Stimulated activated naive CD4-positive, alpha-beta T cell (primary cell): Measurements from ENCODE around the gene FPR1.

Source experiments
- DNase-seq, 6 experiments: peaks; one replicate each; lab custom pipeline; 2025; lab: John Stamatoyannopoulos, UW

Gene FPR1

DNA sequence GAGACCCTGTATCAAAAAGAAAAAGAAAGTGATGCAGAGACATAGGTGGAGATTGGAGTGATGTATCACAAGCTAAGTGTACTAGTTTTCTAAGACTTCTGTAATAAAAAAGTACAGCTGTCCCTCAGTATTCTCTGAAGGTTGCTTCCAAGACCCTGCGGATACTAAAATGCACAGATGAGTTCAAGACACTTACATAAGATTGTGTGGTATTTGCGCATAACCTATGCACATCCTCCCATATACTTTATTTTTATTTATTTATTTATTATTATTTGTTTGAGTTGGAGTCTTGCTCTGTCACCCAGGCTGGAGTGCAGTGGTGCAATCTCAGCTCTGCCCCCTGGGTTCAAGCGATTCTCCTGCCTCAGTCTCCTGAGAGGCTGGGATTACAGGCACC lies 14.3 kb downstream of the FPR1 start:
- no peak for DNase-seq

DNA sequence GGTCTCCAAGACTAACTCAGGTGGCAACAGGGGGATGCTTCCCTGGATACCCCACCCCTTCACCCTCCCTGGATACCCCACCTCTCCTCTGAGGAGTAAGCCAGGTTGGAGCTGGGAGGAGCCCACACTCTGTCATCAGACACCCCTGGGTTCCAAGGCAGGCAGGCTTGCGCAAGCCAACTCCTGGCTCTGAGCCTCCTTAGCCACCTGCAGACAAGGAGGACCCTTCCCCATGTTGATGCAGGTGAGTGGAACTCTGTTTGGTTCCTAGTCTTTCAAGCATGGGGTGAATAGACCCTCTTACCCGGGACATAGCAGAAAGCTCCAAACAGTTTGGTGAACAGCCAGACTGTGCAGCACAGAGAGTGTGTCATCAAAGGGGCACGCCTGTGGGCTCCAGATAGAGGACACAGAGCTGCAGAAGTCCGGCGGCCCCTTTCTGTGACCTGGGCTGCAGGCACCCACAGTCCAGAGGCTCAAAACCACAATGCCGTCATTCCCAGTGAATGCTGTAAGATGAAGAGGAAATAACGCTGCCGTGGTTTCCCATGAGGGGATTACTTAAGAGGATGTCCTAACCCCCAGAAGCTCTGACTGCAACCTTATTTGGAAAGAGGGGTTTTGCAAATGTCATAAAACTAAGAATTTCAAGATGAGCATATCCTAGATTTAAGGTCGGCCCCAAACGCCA lies 15.8 kb downstream of the FPR1 start:
- DNase-seq = no peak

- no peak for DNase-seq
Observed at GRCh38 chr19:51733742-51734522, 17.7 kb downstream of the FPR1 start.

- DNase-seq = no peak
Observed at GRCh38 chr19:51729781-51730180, 21.9 kb downstream of the FPR1 start.

GRCh38 chr19:51727349-51727880 lies 24.3 kb downstream of the FPR1 start:
- no peak for DNase-seq

- DNase-seq = no peak
Observed at GRCh38 chr19:51726049-51726448, 25.6 kb downstream of the FPR1 start.

DNA sequence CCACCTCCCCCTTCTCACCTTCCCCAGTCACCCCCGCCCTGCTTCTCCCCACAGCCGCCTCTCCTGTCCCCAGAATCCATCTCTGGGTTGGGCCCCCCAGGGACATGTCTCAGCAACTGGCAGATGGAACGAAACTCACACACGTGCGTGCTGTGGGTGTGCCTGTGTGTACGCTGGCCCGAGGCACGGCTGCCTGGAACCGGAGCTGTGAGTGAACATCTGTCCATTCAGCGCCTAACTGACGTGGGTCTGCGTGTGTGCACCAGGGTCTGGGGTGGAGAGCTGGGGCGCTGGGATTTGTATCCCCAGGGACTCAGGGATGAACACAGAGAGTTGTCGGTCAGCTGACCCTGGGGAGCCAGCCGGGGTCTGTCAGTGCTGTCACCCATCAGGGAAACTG lies 27.1 kb downstream of the FPR1 start:
- no peak for DNase-seq

DNA sequence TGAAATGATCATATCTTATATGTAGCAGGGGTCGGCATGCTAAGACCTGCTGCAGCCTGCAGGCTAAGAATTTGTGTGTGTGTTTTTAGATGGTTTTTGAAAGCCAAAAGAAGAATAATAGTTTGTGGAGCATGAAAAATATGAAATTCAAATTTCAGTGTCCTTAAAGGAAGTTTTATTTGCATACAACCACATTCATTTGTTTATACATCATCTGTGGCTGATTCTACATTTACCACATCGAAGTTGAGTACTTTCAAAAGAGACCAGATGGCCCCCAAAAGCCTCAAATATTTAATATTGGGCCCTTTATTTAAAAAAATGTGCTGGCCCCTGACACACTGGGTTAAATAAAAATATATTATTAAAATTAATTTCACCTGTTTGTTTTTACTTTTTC lies 29.2 kb downstream of the FPR1 start:
- DNase-seq = no peak

DNA sequence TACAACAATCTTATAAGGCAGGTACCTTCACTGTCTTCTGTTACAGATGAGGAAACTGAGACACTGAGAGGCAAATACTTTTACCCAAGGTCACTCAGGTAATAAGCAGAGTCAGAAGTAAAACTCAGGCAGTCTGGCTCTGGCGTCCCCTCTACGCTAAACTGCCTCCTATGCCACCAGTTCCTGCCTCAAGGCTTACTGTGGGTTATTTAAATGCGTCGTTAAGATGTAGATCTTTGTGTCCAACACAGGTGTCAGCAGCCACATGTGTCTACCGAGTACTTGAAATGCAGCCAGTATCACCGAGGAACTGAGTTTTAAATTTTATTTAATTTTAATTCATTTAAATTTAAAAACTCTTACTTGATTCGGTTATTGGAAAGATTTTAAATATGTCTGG lies 29.8 kb downstream of the FPR1 start:
- DNase-seq = no peak

DNA sequence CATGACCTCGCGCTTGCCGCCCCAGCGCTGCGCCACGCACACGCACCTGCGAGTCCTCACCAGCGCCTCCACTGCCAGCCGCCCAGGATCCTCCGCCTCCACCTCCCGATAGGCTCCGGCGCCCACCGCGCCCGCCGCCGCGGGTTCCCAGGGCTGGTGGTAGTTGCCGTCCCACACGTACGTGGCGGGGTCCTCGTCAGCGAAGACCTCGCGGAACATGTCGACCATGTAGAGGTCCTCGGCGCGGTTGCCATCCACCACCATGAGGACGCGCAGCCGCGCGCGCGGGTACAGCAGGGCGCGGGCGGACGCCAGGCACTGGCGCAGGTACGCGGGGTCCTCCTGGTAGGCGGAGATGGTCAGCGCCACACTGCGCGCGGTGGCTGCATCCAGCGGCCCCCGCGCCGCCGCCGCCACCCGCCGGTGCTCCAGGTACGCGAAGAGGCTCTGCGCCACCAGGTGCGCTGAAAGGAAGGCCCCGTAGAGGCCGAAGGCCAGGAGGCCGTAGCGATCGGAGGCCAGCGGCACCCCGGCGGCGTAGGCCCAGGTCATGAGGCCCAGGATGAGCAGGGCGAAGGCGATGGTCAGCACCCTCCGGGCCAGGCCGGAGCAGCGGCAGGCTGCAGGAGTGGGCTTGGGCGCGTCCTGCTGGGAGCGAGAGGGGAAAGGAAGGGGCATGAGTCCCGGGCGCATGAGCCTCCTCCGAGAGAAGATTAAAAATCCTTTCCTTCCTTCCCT lies 32.3 kb downstream of the FPR1 start:
- DNase-seq = no peak

- no peak for DNase-seq
Observed at GRCh38 chr19:51716925-51717324, 34.8 kb downstream of the FPR1 start.

DNA sequence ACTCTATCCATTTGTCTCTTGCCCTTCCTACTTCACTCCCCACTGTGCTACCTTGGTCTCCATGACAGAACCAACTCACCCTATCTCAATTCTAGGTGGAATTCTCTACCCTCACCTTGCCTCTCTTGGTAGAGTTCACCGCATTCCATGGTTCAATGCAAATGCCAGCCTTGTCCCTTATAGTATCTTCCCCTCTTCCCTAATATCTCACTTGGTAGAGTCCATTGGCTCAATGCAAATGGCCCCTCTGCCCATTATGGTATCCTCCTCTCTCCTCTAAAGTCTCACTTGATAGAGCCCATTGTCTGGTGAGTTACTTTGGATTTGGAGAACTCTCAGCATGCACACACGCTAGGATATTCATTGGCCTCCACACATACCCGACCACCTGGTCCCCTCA lies 35.8 kb downstream of the FPR1 start:
- no peak for DNase-seq

DNA sequence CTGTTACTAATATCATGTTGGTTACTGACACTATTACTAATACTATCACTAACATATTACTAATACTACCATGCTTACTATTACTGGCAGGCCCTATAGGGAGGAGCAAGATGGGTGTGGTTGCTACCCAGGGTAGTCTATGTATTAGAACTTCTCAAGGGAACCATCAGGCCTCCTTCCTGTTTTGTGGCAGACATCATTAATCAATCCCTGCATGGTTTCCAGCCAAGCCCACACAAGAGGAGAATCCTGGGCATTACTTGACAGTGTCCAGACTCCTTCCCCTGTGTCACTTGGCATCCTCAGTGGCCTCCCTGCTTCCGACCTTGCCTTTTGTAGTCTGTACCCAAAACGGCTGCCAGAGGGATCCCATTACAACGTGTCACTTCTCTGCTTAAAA lies 36.8 kb downstream of the FPR1 start:
- no peak for DNase-seq

- no peak for DNase-seq
Observed at GRCh38 chr19:51713319-51714285, 38.1 kb downstream of the FPR1 start.

DNA sequence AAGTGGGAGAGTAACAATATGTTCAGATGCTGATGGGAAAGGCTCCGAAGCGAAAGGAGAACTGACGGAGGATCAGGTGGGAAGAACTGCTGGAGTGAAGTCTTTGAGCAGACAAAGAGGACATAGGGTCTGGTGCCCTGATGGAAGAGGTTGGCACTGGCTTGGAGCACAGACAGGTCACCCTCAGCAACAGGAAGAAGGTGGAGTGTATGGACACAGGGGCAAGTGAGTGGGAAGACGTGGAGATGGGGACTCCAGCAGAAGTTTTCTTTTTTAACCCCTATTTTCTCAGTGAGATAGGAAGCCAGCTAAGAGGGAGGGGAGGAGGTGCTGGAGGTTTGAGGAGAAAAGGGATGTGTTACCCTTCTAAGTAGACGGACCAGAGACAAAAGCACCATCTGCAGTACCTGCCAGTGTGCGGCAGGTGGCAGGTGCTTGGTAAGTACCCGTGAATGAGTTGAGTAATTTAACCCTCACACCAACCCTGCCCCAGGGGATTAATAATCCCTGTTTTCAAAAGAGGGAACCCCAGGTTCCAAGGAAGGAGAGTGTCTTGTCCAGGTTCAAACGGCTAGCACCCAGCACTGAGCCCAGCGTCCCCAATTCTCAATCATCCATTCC lies 39.1 kb downstream of the FPR1 start:
- DNase-seq = no peak

DNA sequence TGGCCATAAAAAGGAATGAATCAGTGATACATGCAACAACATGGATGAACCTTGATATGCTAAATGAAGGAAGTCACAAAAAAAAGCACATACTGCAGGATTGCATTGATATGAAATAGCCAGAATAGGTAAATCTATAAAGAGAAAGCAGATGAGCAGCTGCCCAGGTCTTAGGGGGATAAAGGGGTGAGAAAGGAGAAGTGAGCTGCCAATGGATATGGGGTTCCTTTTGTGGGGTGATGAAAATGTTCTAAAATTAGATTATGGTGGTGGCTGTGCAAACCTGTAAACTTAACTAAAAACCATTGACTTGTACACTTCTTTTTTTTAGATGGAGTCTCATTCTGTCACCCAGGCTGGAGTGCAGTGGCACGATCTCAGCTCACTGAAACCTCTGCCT lies 40.0 kb downstream of the FPR1 start:
- no peak for DNase-seq

DNA sequence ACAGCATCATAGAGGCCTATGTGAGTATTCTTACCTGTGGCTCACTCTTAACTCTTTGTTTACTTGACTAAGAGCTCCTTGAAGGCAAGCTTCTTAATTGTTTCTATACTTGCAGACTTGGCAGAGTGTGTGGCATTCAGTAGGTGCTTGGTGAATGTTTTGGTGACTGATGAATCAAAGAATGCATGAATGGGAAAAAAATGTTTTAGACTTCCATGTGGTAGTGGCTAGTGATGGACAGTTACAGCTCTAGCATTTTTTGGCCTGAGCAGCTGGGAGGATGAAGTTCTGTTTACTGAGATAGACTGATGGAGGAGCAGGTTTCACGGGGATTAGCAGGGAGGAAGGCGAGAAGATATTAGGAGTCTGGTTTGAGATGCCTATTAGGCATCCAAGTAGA lies 41.5 kb downstream of the FPR1 start:
- DNase-seq = no peak

DNA sequence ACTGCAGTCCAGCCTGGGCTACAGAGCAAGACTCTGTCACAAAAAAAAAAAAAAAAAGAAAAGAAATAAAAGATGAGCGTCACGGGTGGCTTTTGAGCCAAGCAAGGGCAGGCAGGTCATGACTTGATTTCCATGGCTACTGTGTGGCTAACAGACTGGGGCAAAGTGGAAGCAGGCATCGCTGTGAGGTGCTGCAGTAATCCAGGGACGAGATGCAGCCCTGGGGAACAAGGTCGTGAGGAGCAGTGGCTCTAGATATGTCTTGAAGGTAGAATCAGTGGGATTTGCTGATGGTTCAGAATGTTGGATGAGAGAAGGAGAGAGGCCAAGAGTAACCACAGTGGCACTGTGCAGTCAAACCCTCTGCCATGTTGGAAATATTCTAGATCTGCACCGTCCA lies 42.1 kb downstream of the FPR1 start:
- no peak for DNase-seq

GRCh38 chr19:51708811-51709210 lies 42.9 kb downstream of the FPR1 start:
- DNase-seq = no peak

DNA sequence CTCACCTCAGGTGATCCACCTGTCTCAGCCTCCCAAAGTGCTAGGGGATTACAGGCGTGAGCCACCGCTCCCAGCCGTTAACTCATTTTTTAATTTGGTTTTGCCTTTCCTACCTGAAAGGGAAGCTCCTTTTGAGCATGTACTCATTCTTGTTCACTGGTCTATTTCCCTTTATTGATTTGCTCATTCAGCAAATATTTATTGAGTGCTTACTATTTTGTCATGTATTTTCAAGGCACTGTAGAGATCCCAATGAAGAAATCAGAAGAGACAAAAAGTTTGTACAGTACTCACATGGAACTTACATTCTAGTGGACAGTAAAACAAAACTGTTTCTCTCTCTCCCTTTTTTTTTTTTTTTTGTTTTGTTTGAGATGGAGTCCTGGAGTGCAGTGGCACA lies 44.8 kb downstream of the FPR1 start:
- no peak for DNase-seq

GRCh38 chr19:51706296-51706695 lies 45.4 kb downstream of the FPR1 start:
- DNase-seq = no peak
